ENCODE measurements around the gene ATP6V1B1. TPM values are rescaled to one million over a fixed set of nuclear protein-coding genes. Genes with fewer than 3 reads are reported as not detected.

ATP6V1B1 gene
- total and polyA plus RNA-seq, 7 donors = 0.16 to 1.9 (median 0.66) TPM; not detected in 4

- Histone ChIP-seq H3K36me3 (no peaks in the 10 kb centered on the region), H3K27ac (no peak overlapping the region), H3K27me3 (peaks cover 0 to 28% (median 10%) of the 10 kb centered on the region in 3 donors), H3K4me3 (no peak overlapping the region), H3K4me1 (no peaks in the 10 kb centered on the region), H3K9me3 (no peaks in the 10 kb centered on the region)
- TF ChIP-seq CTCF (IDR thresholded peaks at IDR 0.05) (no peak), EP300 (IDR thresholded peaks at IDR 0.05) (no peak), POLR2AphosphoS5 (IDR thresholded peaks at IDR 0.05) (no peak), POLR2A (IDR thresholded peaks at IDR 0.05) (no peak)
- WGBS, 2 donors = 83 to 85% methylated on average over 7 of the region's 7 CpGs
- intact Hi-C loops (cut with DNase I) = no loop called here
- DNase-seq = no peak
Measured at GRCh38 chr2:70954886-70955285, 19.2 kb downstream of the ATP6V1B1 start.

GRCh38 chr2:70956141-70956540 lies 20.4 kb downstream of the ATP6V1B1 start:
- DNase-seq = no peak
- Histone ChIP-seq H3K36me3 (no peaks in the 10 kb centered on the region), H3K27ac (no peak overlapping the region), H3K4me3 (no peak overlapping the region), H3K27me3 (peaks cover 0 to 40% (median 10%) of the 10 kb centered on the region in 3 donors), H3K4me1 (no peaks in the 10 kb centered on the region), H3K9me3 (no peaks in the 10 kb centered on the region)
- intact Hi-C loops (cut with DNase I) = no loop called here
- no peak for TF ChIP-seq POLR2A (IDR thresholded peaks at IDR 0.05)
- TF ChIP-seq EP300 (IDR thresholded peaks at IDR 0.05) = no peak
- TF ChIP-seq CTCF (IDR thresholded peaks at IDR 0.05) = no peak
- no peak for TF ChIP-seq POLR2AphosphoS5 (IDR thresholded peaks at IDR 0.05)
- 91 to 92% methylated on average over 2 of the region's 2 CpGs for WGBS, 2 donors

DNA sequence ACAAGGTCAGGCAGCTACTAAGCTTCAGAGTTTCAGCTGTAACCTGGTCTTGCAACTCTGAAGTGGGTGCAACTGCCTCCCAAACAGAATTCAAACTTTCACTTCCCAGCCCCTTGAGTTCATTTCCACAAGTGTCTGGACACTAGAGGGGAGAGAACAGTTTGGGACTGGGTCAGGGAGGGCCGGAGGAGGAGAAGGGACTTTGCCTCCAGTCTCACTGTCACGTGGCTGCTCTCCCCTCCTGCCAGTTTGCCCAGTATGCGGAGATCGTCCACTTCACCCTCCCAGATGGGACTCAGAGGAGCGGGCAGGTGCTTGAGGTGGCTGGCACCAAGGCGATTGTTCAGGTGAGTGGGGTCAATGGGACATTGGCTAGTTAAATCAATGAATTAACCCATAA lies 22.1 kb downstream of the ATP6V1B1 start:
- DNase-seq = no peak
- H3K27ac ChIP-seq = no peak overlapping the region

DNA sequence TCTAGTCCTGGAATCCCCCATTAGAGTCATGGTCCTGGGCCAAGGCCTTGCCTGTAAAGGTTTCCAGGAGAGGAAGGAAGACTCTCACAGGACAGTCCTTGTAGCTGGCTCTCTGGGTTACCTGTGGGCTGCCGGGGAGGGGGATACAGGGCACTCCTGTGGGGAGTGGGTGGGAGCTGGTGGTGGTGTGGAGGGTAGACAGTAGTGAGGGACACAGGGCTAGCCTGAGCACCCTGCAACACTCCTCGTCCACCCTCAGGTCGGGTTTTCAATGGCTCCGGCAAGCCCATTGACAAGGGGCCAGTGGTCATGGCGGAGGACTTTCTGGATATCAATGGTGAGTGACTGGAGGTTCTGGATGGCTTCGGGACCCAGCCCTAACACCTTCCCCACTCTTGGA lies 23.1 kb downstream of the ATP6V1B1 start:
- Histone ChIP-seq H3K9me3 (no peaks in the 10 kb centered on the region), H3K36me3 (no peaks in the 10 kb centered on the region), H3K27ac (no peak overlapping the region), H3K27me3 (peaks cover 0 to 57% (median 19%) of the 10 kb centered on the region in 3 donors), H3K4me3 (no peak overlapping the region), H3K4me1 (no peaks in the 10 kb centered on the region)
- 94 to 98% methylated on average over 6 of the region's 6 CpGs for WGBS, 2 donors
- DNase-seq = no peak
- intact Hi-C loops (cut with DNase I) = no loop called here
- TF ChIP-seq POLR2A (IDR thresholded peaks at IDR 0.05) (no peak), POLR2AphosphoS5 (IDR thresholded peaks at IDR 0.05) (no peak), CTCF (IDR thresholded peaks at IDR 0.05) (no peak), EP300 (IDR thresholded peaks at IDR 0.05) (no peak)

More for the DNA sequence above, 22.1 kb downstream of the ATP6V1B1 start:
- H3K4me3 ChIP-seq = no peak overlapping the region
- H3K27me3 ChIP-seq = peaks cover 0 to 51% (median 12%) of the 10 kb centered on the region in 3 donors
- no peaks in the 10 kb centered on the region for H3K4me1 ChIP-seq
- H3K9me3 ChIP-seq = no peaks in the 10 kb centered on the region
- 23 to 70% methylated on average over 6 of the region's 6 CpGs for WGBS, 2 donors
- intact Hi-C loops (cut with DNase I) = no loop called here
- no peaks in the 10 kb centered on the region for H3K36me3 ChIP-seq
- TF ChIP-seq EP300 (IDR thresholded peaks at IDR 0.05) (no peak), POLR2A (IDR thresholded peaks at IDR 0.05) (no peak), CTCF (IDR thresholded peaks at IDR 0.05) (no peak)

DNA sequence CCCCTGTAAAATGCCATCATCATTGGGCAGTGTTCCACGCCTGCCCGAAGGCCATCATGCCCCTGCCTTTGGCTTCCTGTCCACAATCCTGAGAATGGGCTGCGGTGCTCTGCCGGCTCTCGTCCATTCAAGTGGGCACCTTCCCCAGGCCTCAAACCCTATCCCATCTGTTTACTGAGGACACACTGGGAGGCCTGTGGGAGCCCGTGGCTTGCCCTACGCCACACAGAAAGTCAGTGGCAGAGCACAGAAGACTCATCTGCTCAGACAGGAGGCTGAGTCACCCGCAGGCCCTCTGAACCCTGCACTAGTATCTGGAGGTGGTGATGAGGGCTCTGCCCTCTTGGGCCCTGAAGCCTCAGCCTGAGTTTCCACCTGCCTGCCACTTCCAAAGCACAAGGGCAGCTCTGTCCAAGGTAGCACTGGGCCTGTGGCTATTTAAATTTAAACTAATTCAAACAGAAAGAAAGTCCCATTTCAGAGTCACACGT lies 23.6 kb downstream of the ATP6V1B1 start:
- no peaks in the 10 kb centered on the region for H3K9me3 ChIP-seq
- H3K27ac ChIP-seq = no peak overlapping the region
- H3K4me1 ChIP-seq = no peaks in the 10 kb centered on the region
- no peaks in the 10 kb centered on the region for H3K36me3 ChIP-seq
- TF ChIP-seq POLR2A (IDR thresholded peaks at IDR 0.05) (no peak), CTCF (IDR thresholded peaks at IDR 0.05) (no peak), EP300 (IDR thresholded peaks at IDR 0.05) (no peak), POLR2AphosphoS5 (IDR thresholded peaks at IDR 0.05) (no peak)
- H3K4me3 ChIP-seq = no peak overlapping the region
- peaks cover 0 to 61% (median 22%) of the 10 kb centered on the region in 3 donors for H3K27me3 ChIP-seq
- DNase-seq = no peak
- intact Hi-C loops (cut with DNase I) = no loop called here
- 91 to 94% methylated on average over 9 of the region's 9 CpGs for WGBS, 2 donors

Data from sigmoid colon (tissue), 7 donors.